ENCODE measurements around the gene TIMP2.

TIMP2 gene

GRCh38 chr17:78908426-78908825, 16.8 kb downstream of the TIMP2 start:
- H3K9ac ChIP-seq (ENCODE audit: low read depth, low read length), result no peak overlapping the region
- H3K79me2 ChIP-seq (ENCODE audit: insufficient read depth, low read length), result no peaks in the 10 kb centered on the region
- 0 out of 2 replicates have a peak, but pooled peaks cover 4% of the 10 kb centered on the region for H4K20me1 ChIP-seq (ENCODE audit: insufficient read depth, low read length)
- DNase-seq (no peak), ATAC-seq (ENCODE audit: insufficient read depth, low read depth) (no peak)
- no peak overlapping the region for H3K4me2 ChIP-seq (ENCODE audit: insufficient read depth, low read length)
- no peaks in the 10 kb centered on the region for H3K36me3 ChIP-seq (ENCODE audit: insufficient read depth, low read length)
- H3K4me1 ChIP-seq (ENCODE audit: insufficient read depth, low read length), result no peaks in the 10 kb centered on the region
- no peaks in the 10 kb centered on the region for H3K27me3 ChIP-seq (ENCODE audit: insufficient read depth, low read length, poor library complexity)
- H3K27ac ChIP-seq (ENCODE audit: low read length), result no peak overlapping the region
- no peak overlapping the region for H2AFZ ChIP-seq (ENCODE audit: low read depth, low read length)
- TF ChIP-seq CTCF (IDR thresholded peaks at IDR 0.05; ENCODE audit: borderline replicate concordance, extremely low read depth, low read length, poor library complexity, severe bottlenecking) (no peak), EZH2 (IDR thresholded peaks at IDR 0.05; ENCODE audit: borderline replicate concordance, low read depth, low read length, severe bottlenecking) (no peak)
- no peaks in the 10 kb centered on the region for H3K9me3 ChIP-seq (ENCODE audit: insufficient read depth, low read length, severe bottlenecking)
- H3K4me3 ChIP-seq (ENCODE audit: low read depth in 1 of 2, low read length in 2 of 2), result no peak overlapping the region

GRCh38 chr17:78905541-78905940, 19.6 kb downstream of the TIMP2 start:
- no peak for DNase-seq
- Histone ChIP-seq H3K4me1 (ENCODE audit: insufficient read depth, low read length) (no peaks in the 10 kb centered on the region), H3K9ac (ENCODE audit: low read depth, low read length) (no peak overlapping the region), H3K4me3 (ENCODE audit: low read depth in 1 of 2, low read length in 2 of 2) (no peak overlapping the region), H3K27ac (ENCODE audit: low read length) (no peak overlapping the region), H3K9me3 (ENCODE audit: insufficient read depth, low read length, severe bottlenecking) (no peaks in the 10 kb centered on the region), H3K4me2 (ENCODE audit: insufficient read depth, low read length) (no peak overlapping the region), H3K36me3 (ENCODE audit: insufficient read depth, low read length) (no peaks in the 10 kb centered on the region), H4K20me1 (ENCODE audit: insufficient read depth, low read length) (0 out of 2 replicates have a peak, but pooled peaks cover 4% of the 10 kb centered on the region), H2AFZ (ENCODE audit: low read depth, low read length) (no peak overlapping the region), H3K79me2 (ENCODE audit: insufficient read depth, low read length) (no peaks in the 10 kb centered on the region), H3K27me3 (ENCODE audit: insufficient read depth, low read length, poor library complexity) (no peaks in the 10 kb centered on the region)
- no peak for ATAC-seq (ENCODE audit: insufficient read depth, low read depth)
- no peak for TF ChIP-seq CTCF (IDR thresholded peaks at IDR 0.05; ENCODE audit: borderline replicate concordance, extremely low read depth, low read length, poor library complexity, severe bottlenecking)
- no peak for TF ChIP-seq EZH2 (IDR thresholded peaks at IDR 0.05; ENCODE audit: borderline replicate concordance, low read depth, low read length, severe bottlenecking)

GRCh38 chr17:78905116-78905515, 20.1 kb downstream of the TIMP2 start:
- no peak overlapping the region for H2AFZ ChIP-seq (ENCODE audit: low read depth, low read length)
- DNase-seq, result no peak
- H3K4me1 ChIP-seq (ENCODE audit: insufficient read depth, low read length), result no peaks in the 10 kb centered on the region
- ATAC-seq (ENCODE audit: insufficient read depth, low read depth), result no peak
- no peak overlapping the region for H3K4me2 ChIP-seq (ENCODE audit: insufficient read depth, low read length)
- no peaks in the 10 kb centered on the region for H3K9me3 ChIP-seq (ENCODE audit: insufficient read depth, low read length, severe bottlenecking)
- H3K27me3 ChIP-seq (ENCODE audit: insufficient read depth, low read length, poor library complexity), result no peaks in the 10 kb centered on the region
- no peak overlapping the region for H3K4me3 ChIP-seq (ENCODE audit: low read depth in 1 of 2, low read length in 2 of 2)
- 0 out of 2 replicates have a peak, but pooled peaks cover 4% of the 10 kb centered on the region for H4K20me1 ChIP-seq (ENCODE audit: insufficient read depth, low read length)
- no peak overlapping the region for H3K27ac ChIP-seq (ENCODE audit: low read length)
- H3K79me2 ChIP-seq (ENCODE audit: insufficient read depth, low read length), result no peaks in the 10 kb centered on the region
- no peaks in the 10 kb centered on the region for H3K36me3 ChIP-seq (ENCODE audit: insufficient read depth, low read length)
- no peak overlapping the region for H3K9ac ChIP-seq (ENCODE audit: low read depth, low read length)
- no peak for TF ChIP-seq EZH2 (IDR thresholded peaks at IDR 0.05; ENCODE audit: borderline replicate concordance, low read depth, low read length, severe bottlenecking)
- TF ChIP-seq CTCF (IDR thresholded peaks at IDR 0.05; ENCODE audit: borderline replicate concordance, extremely low read depth, low read length, poor library complexity, severe bottlenecking), result no peak

DNA sequence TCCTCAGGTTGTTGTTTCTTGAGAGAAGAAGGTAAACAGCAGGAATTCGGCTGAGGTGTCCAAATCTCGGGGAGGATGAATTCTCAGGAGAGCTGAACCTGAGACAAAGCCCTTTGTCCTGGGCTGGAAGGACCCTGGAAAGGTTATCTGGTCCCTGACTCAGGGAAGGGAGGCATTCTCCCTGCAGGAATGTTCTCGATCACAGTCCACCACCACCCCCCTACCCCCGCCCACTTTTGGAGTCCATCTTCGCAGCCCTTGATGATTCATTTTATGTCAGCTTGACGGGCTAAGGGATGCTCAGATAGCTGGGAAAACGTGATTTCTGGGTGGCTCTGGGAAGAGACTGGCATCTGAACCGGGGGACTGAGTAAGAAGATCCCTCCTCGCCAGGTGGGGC, 20.8 kb downstream of the TIMP2 start:
- Histone ChIP-seq H3K4me3 (ENCODE audit: low read depth in 1 of 2, low read length in 2 of 2) (no peak overlapping the region), H3K27ac (ENCODE audit: low read length) (no peak overlapping the region), H3K36me3 (ENCODE audit: insufficient read depth, low read length) (no peaks in the 10 kb centered on the region), H4K20me1 (ENCODE audit: insufficient read depth, low read length) (0 out of 2 replicates have a peak, but pooled peaks cover 4% of the 10 kb centered on the region), H3K4me2 (ENCODE audit: insufficient read depth, low read length) (no peak overlapping the region), H2AFZ (ENCODE audit: low read depth, low read length) (no peak overlapping the region), H3K27me3 (ENCODE audit: insufficient read depth, low read length, poor library complexity) (no peaks in the 10 kb centered on the region), H3K9ac (ENCODE audit: low read depth, low read length) (no peak overlapping the region), H3K4me1 (ENCODE audit: insufficient read depth, low read length) (no peaks in the 10 kb centered on the region), H3K9me3 (ENCODE audit: insufficient read depth, low read length, severe bottlenecking) (no peaks in the 10 kb centered on the region), H3K79me2 (ENCODE audit: insufficient read depth, low read length) (no peaks in the 10 kb centered on the region)
- TF ChIP-seq EZH2 (IDR thresholded peaks at IDR 0.05; ENCODE audit: borderline replicate concordance, low read depth, low read length, severe bottlenecking) (no peak), CTCF (IDR thresholded peaks at IDR 0.05; ENCODE audit: borderline replicate concordance, extremely low read depth, low read length, poor library complexity, severe bottlenecking) (no peak)
- ATAC-seq (ENCODE audit: insufficient read depth, low read depth), result no peak
- no peak for DNase-seq

Measured in DND-41 (cell line).